PC-9 (cell line): ENCODE data around the gene FYN. TPM values are rescaled to one million over a fixed set of nuclear protein-coding genes. Genes with fewer than 3 reads are reported as not detected.

Experiments
- BruUV-seq: library from RNA; stranded (reverse); fragments of 400-500 nt; replicated peaks from 2 replicates; lab custom pipeline; 2021; lab: Mats Ljungman, UMichigan
- CTCF ChIA-PET: fragments of 300-600 bp; sonication (Branson Sonifier 250); formaldehyde crosslinking; loops from one replicate; lab custom pipeline; 2022; ENCODE audit warnings: antibody characterized with exemption; lab: Charles Lee
- POLR2A ChIA-PET: fragments of 300-600 bp; sonication (Branson Sonifier 250); formaldehyde crosslinking; loops from one replicate; lab custom pipeline; 2022; ENCODE audit warnings: antibody characterized with exemption; ENCODE audit not compliant: unreplicated experiment; lab: Charles Lee
- DNase-seq, 2 experiments: peaks; one replicate each; pipeline versions ENCODE4 v3.0.0 to v3.0.0-alpha.2; 2015 to 2022; ENCODE audit warnings: mixed read lengths in 1 of 2
- H2AFZ ChIP-seq: fragments of 200-600 bp; sonication (generic); 2 replicates; pipeline ENCODE4 v1.8.1; 2017; ENCODE audit warnings: antibody characterized with exemption
- H3F3A ChIP-seq: fragments of 200-600 bp; sonication (generic); 2 replicates; pipeline ENCODE4 v1.8.1; 2017; ENCODE audit warnings: antibody characterized with exemption, mild to moderate bottlenecking, low read depth; ENCODE audit not compliant: insufficient read depth
- H3K27ac ChIP-seq: fragments of 200-600 bp; sonication (generic); 2 replicates; pipeline ENCODE4 v1.6.1; 2016; ENCODE audit warnings: mixed run types
- H3K27me3 ChIP-seq: fragments of 200-600 bp; sonication (generic); 2 replicates; pipeline ENCODE4 v1.6.1; 2016; ENCODE audit warnings: low read depth, mixed run types; ENCODE audit not compliant: insufficient read depth
- H3K36me3 ChIP-seq: fragments of 200-600 bp; sonication (generic); 2 replicates; pipeline ENCODE4 v1.6.1; 2016; ENCODE audit warnings: low read depth, mixed run types
- H3K4me1 ChIP-seq: fragments of 200-600 bp; sonication (generic); replicated peaks from 2 replicates; pipeline ENCODE4 v1.6.1; 2016; ENCODE audit warnings: mixed run types; ENCODE audit not compliant: insufficient read depth
- H3K4me2 ChIP-seq: fragments of 200-600 bp; sonication (generic); 2 replicates; pipeline ENCODE4 v1.6.1; 2017; ENCODE audit warnings: mixed run types
- H3K4me3 ChIP-seq: fragments of 200-600 bp; sonication (generic); 2 replicates; pipeline ENCODE4 v1.6.1; 2016; ENCODE audit warnings: mixed run types
- H3K79me2 ChIP-seq: fragments of 200-600 bp; sonication (generic); 2 replicates; pipeline ENCODE4 v1.6.1; 2017; ENCODE audit warnings: low read depth, mixed run types
- H3K9me2 ChIP-seq: fragments of 200-600 bp; sonication (generic); 2 replicates; pipeline ENCODE4 v1.8.1; 2017; ENCODE audit warnings: mild to moderate bottlenecking; ENCODE audit not compliant: insufficient read depth
- H3K9me3 ChIP-seq: fragments of 200-600 bp; sonication (generic); 2 replicates; pipeline ENCODE4 v1.8.1; 2016; ENCODE audit warnings: low read depth; ENCODE audit not compliant: insufficient read depth
- H4K20me1 ChIP-seq: fragments of 200-600 bp; sonication (generic); 2 replicates; pipeline ENCODE4 v1.8.1; 2017; ENCODE audit not compliant: insufficient read depth
- CTCF ChIP-seq: fragments of 200-600 bp; sonication (generic); conservative IDR thresholded peaks from 2 replicates; pipeline ENCODE4 v1.6.1; 2017; ENCODE audit warnings: mixed run types, antibody characterized with exemption, mild to moderate bottlenecking, moderate library complexity
- EZH2 ChIP-seq: fragments of 200-600 bp; sonication (generic); IDR thresholded peaks from 2 replicates; pipeline ENCODE4 v1.8.0; 2017; ENCODE audit warnings: antibody characterized with exemption, low read depth
- intact Hi-C: fragments of 100-400 bp; cut with micrococcal nuclease; formaldehyde crosslinking; loops from one replicate; pipeline ENCODE4 v1.10.0; 2022; ENCODE audit not compliant: unreplicated experiment
- total RNA-seq: library from RNA; stranded (reverse); gene quantifications from 2 replicates; pipeline ENCODE4 v1.2.3, GENCODE V29; 2021

FYN gene
- total RNA-seq, 1 experiment from 2014 or later = 53.3 TPM

- no peak overlapping the region for H3K27ac ChIP-seq
- POLR2A ChIA-PET = interaction anchor here (0.6 kb wide), 1 partner anchor 140 kb away, joined by 6 read pairs; the partner anchor contains the start of gene REV3L
- H3K79me2 ChIP-seq = no peaks in the 10 kb centered on the region
Measured at GRCh38 chr6:111623046-111623718, 250.1 kb downstream of the FYN start.

GRCh38 chr6:111620169-111620568 lies 253.1 kb downstream of the FYN start:
- intact Hi-C loops = no loop called here
- H3K27ac ChIP-seq = no peak overlapping the region
- no peaks in the 10 kb centered on the region for H3K36me3 ChIP-seq
- no peaks in the 10 kb centered on the region for H4K20me1 ChIP-seq
- no peaks in the 10 kb centered on the region; the same call in 1 of the 2 replicates for H3F3A ChIP-seq
- no peak overlapping the region for H2AFZ ChIP-seq
- H3K9me3 ChIP-seq = no peaks in the 10 kb centered on the region
- ChIA-PET CTCF (no interaction called here), POLR2A (no interaction called here)
- peaks cover 6% of the 10 kb centered on the region for H3K4me1 ChIP-seq
- H3K79me2 ChIP-seq = no peaks in the 10 kb centered on the region
- no peak for TF ChIP-seq CTCF
- no peak for TF ChIP-seq EZH2
- H3K27me3 ChIP-seq = no peaks in the 10 kb centered on the region
- no peak for DNase-seq
- H3K4me3 ChIP-seq = no peak overlapping the region
- no TSS peak for BruUV-seq
- H3K4me2 ChIP-seq = 0 out of 2 replicates have a peak overlapping the region, but pooled peaks have one; percentile 15
- H3K9me2 ChIP-seq = no peaks in the 10 kb centered on the region

More at GRCh38 chr6:111623046-111623718, 250.1 kb downstream of the FYN start:
- no peak for DNase-seq
- no peak for TF ChIP-seq EZH2
- Histone ChIP-seq H3K36me3 (no peaks in the 10 kb centered on the region), H4K20me1 (no peaks in the 10 kb centered on the region), H3F3A (no peaks in the 10 kb centered on the region), H3K4me2 (no peak overlapping the region), H3K4me3 (no peak overlapping the region), H2AFZ (no peak overlapping the region), H3K9me2 (no peaks in the 10 kb centered on the region), H3K9me3 (no peaks in the 10 kb centered on the region), H3K4me1 (peaks cover 6% of the 10 kb centered on the region), H3K27me3 (no peaks in the 10 kb centered on the region)
- BruUV-seq = no TSS peak
- CTCF ChIA-PET = no interaction called here
- intact Hi-C loops = no loop called here

- H4K20me1 ChIP-seq = no peaks in the 10 kb centered on the region
- no peaks in the 10 kb centered on the region for H3K79me2 ChIP-seq
- no peak overlapping the region for H3K4me2 ChIP-seq
- no peak overlapping the region for H3K27ac ChIP-seq
- intact Hi-C loops = no loop called here
- H3K36me3 ChIP-seq = no peaks in the 10 kb centered on the region
- peaks cover 6% of the 10 kb centered on the region for H3K4me1 ChIP-seq
- no peak overlapping the region for H3K4me3 ChIP-seq
- H3F3A ChIP-seq = no peaks in the 10 kb centered on the region; the same call in 1 of the 2 replicates
- BruUV-seq = no TSS peak
- ChIA-PET CTCF (no interaction called here), POLR2A (no interaction called here)
- TF ChIP-seq CTCF (no peak), EZH2 (no peak)
- DNase-seq = no peak
- H3K27me3 ChIP-seq = no peaks in the 10 kb centered on the region
- H3K9me2 ChIP-seq = no peaks in the 10 kb centered on the region
- H3K9me3 ChIP-seq = no peaks in the 10 kb centered on the region
- no peak overlapping the region for H2AFZ ChIP-seq
Measured at GRCh38 chr6:111618407-111618806, 254.8 kb downstream of the FYN start.
